SK-N-SH (cell line): Measurements from ENCODE around the gene BFSP2. TPM values are rescaled to one million over a fixed set of nuclear protein-coding genes. Genes with fewer than 3 reads are reported as not detected.

Experiments used
- CTCF ChIA-PET: fragments of 300-600, 350-600 bp; formaldehyde crosslinking; extraction: SDS; loops from one replicate; lab custom pipeline; 2021; lab: Yijun Ruan, JAX
- POLR2A ChIA-PET: fragments of 350-600 bp; sonication (Branson Sonifier 250); formaldehyde crosslinking; extraction: SDS; loops from one replicate; lab custom pipeline; 2020; ENCODE audit warnings: antibody characterized with exemption, inconsistent platforms; lab: Yijun Ruan, JAX
- DNase-seq: peaks from one replicate; pipeline ENCODE4 v3.0.0; 2012
- H2AFZ ChIP-seq: fragments of 200-600 bp; sonication (generic); 2 replicates; pipeline ENCODE4 v1.8.1; 2016; ENCODE audit warnings: antibody characterized with exemption, mild to moderate bottlenecking, low read depth
- H3F3A ChIP-seq: fragments of 200-600 bp; sonication (generic); replicated peaks from 2 replicates; pipeline ENCODE3; 2016; ENCODE audit warnings: antibody characterized with exemption, mild to moderate bottlenecking; ENCODE audit not compliant: insufficient read depth
- H3K27ac ChIP-seq, 2 experiments: fragments of 200-500 bp in 1 of 2; fragments of 200-600 bp in 1 of 2; sonication (Bioruptor generic) in 1 of 2; sonication (generic), shearing (Covaris generic) in 1 of 2; 2 replicates each; pipeline versions ENCODE4 v1.5.1 to v1.6.1; 2014 to 2016; ENCODE audit warnings: low read depth in 2 of 2, inconsistent platforms in 1 of 2, low read length in 1 of 2, mild to moderate bottlenecking in 1 of 2, mixed read lengths in 1 of 2
- H3K27me3 ChIP-seq: fragments of 200-600 bp; sonication (generic), shearing (Covaris generic); 2 replicates; pipeline ENCODE4 v1.6.1; 2016; ENCODE audit warnings: mixed run types; ENCODE audit not compliant: insufficient read depth
- H3K36me3 ChIP-seq, 2 experiments: fragments of 200-500 bp in 1 of 2; fragments of 200-600 bp in 1 of 2; sonication (Bioruptor generic) in 1 of 2; sonication (generic) in 1 of 2; replicated peaks in 1 of 2; 2 replicates each; pipeline versions ENCODE3 to v1.5.1; 2014 to 2016; ENCODE audit warnings: low read length in 1 of 2, mild to moderate bottlenecking in 1 of 2; ENCODE audit not compliant: insufficient read depth in 2 of 2, control insufficient read depth in 1 of 2
- H3K4me1 ChIP-seq, 2 experiments: fragments of 200-500 bp in 1 of 2; fragments of 200-600 bp in 1 of 2; sonication (Bioruptor generic) in 1 of 2; sonication (generic), shearing (Covaris generic) in 1 of 2; 2 replicates each; pipeline versions ENCODE4 v1.5.1 to v1.6.1; 2014 to 2016; ENCODE audit warnings: low read depth in 1 of 2, low read length in 1 of 2, mixed run types in 1 of 2; ENCODE audit not compliant: insufficient read depth in 2 of 2, control insufficient read depth in 1 of 2
- H3K4me2 ChIP-seq: fragments of 200-600 bp; sonication (generic), shearing (Covaris generic); 2 replicates; pipeline ENCODE4 v1.6.1; 2017; ENCODE audit warnings: mixed run types
- H3K4me3 ChIP-seq, 2 experiments: fragments of 200-500 bp in 1 of 2; fragments of 200-600 bp in 1 of 2; sonication (Bioruptor generic) in 1 of 2; sonication (generic), shearing (Covaris generic) in 1 of 2; 2 replicates each; pipeline versions ENCODE4 v1.5.1 to v1.8.1; 2014 to 2016; ENCODE audit warnings: low read depth in 2 of 2, inconsistent platforms in 1 of 2, low read length in 1 of 2, mild to moderate bottlenecking in 1 of 2, mixed read lengths in 1 of 2, moderate library complexity in 1 of 2
- H3K79me2 ChIP-seq: fragments of 200-600 bp; sonication (generic); 2 replicates; pipeline ENCODE4 v1.8.1; 2017; ENCODE audit warnings: mild to moderate bottlenecking; ENCODE audit not compliant: insufficient read depth
- H3K9ac ChIP-seq: fragments of 200-600 bp; sonication (generic); 2 replicates; pipeline ENCODE4 v1.6.1; 2017; ENCODE audit warnings: mixed run types
- H3K9me2 ChIP-seq: fragments of 200-600 bp; sonication (generic); 2 replicates; pipeline ENCODE4 v1.6.1; 2017; ENCODE audit warnings: mixed run types
- H3K9me3 ChIP-seq: fragments of 200-600 bp; sonication (generic); 2 replicates; pipeline ENCODE4 v1.6.1; 2017; ENCODE audit warnings: mixed run types, mild to moderate bottlenecking, moderate library complexity
- H4K20me1 ChIP-seq: fragments of 200-600 bp; sonication (generic); 2 replicates; pipeline ENCODE4 v1.6.1; 2017; ENCODE audit warnings: mild to moderate bottlenecking, mixed run types; ENCODE audit not compliant: insufficient read depth
- CHD2 ChIP-seq: fragments of 150-350 bp; IDR thresholded peaks from 2 replicates; pipeline ENCODE4 v1.6.1; 2018; ENCODE audit warnings: low read length; ENCODE audit not compliant: partially characterized antibody
- FOSL2 ChIP-seq: IDR thresholded peaks from 2 replicates; pipeline ENCODE4 v1.4.0; 2012; ENCODE audit warnings: low read depth, mild to moderate bottlenecking, moderate library complexity, borderline replicate concordance
- GATA2 ChIP-seq: sonication (generic); formaldehyde crosslinking; IDR thresholded peaks from 2 replicates; pipeline ENCODE4 v1.5.0; 2020; ENCODE audit warnings: mild to moderate bottlenecking, missing genetic modification reagents
- NFIC ChIP-seq: IDR thresholded peaks from 2 replicates; pipeline ENCODE4 v1.4.0; 2012; ENCODE audit warnings: borderline replicate concordance
- RCOR1 ChIP-seq: fragments of 150-350 bp; IDR thresholded peaks from 2 replicates; pipeline ENCODE4 v1.6.1; 2017; ENCODE audit warnings: antibody characterized with exemption, low read length
- RFX5 ChIP-seq: IDR thresholded peaks from 2 replicates; pipeline ENCODE4 v1.6.1; 2012; ENCODE audit warnings: mild to moderate bottlenecking, improper control_type of control experiment, low read length
- SIN3A ChIP-seq: IDR thresholded peaks from 2 replicates; pipeline ENCODE4 v1.6.1; 2012; ENCODE audit warnings: low read depth, mild to moderate bottlenecking, low read length, moderate library complexity, borderline replicate concordance
- SMC3 ChIP-seq: IDR thresholded peaks from 2 replicates; pipeline ENCODE4 v1.6.1; 2012; ENCODE audit warnings: low read depth, low read length, improper control_type of control experiment
- TAF1 ChIP-seq: IDR thresholded peaks from 2 replicates; pipeline ENCODE4 v1.6.1; 2012; ENCODE audit warnings: low read depth, mild to moderate bottlenecking, low read length, moderate library complexity, borderline replicate concordance
- YY1 ChIP-seq: IDR thresholded peaks from 2 replicates; pipeline ENCODE4 v1.4.0; 2012; ENCODE audit warnings: low read depth, mild to moderate bottlenecking
- WGBS: methylation state at CpG from one replicate; pipeline ENCODE4 v1.1.6; 2017; ENCODE audit warnings: low lambda C conversion rate; 5-methylcytosine and 5-hydroxymethylcytosine counted together
- polyA plus RNA-seq, 3 experiments: library from polyadenylated mRNA; depleted of rRNA; stranded (reverse); fragments of >200 nt; gene quantifications; 2 replicates each; pipeline ENCODE4 v1.2.3, GENCODE V29; 2012
- TF ChIP-seq, protein P1 (sequence below): IDR thresholded peaks from 2 replicates; pipeline ENCODE4 v1.4.0; 2012; ENCODE audit warnings: low read depth
- TF ChIP-seq, protein P2 (sequence below): IDR thresholded peaks from 2 replicates; pipeline ENCODE4; 2012
- TF ChIP-seq, protein P3 (sequence below): IDR thresholded peaks from 2 replicates; pipeline ENCODE4 v1.4.0; 2012; ENCODE audit warnings: low read depth, borderline replicate concordance
- TF ChIP-seq, protein P4 (sequence below): fragments of 200-600 bp; sonication (generic); IDR thresholded peaks from 2 replicates; pipeline ENCODE4 v1.6.1; 2017; ENCODE audit warnings: antibody characterized with exemption, mild to moderate bottlenecking, moderate library complexity

Gene BFSP2
- polyA plus RNA-seq, 1 of the 3 experiments (the other 2 are of a cell fraction) = not detected

DNA sequence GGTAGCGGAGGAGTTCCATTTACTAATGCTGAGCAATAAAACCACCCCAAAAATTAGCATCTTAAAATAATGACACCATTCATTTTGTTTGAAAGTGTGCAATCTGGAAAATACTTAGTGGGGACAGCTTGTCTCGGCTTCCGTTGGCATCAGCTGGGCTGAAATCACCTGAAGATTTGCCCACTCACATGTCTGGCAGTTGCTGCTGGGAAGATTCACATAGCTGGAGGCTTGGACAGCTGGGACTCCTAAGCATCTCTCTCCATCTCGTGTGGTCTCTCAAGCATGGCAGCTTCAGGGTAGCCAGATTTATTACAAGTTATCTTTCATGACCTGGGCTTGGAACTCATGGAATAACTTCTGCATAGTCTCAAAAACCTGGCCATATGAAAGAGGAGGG lies 38.4 kb upstream of the BFSP2 start:
- Histone ChIP-seq H3K9me3 (no peaks in the 10 kb centered on the region), H3K4me3 (no peak overlapping the region), H3K4me2 (no peak overlapping the region), H3F3A (no peaks in the 10 kb centered on the region), H4K20me1 (no peaks in the 10 kb centered on the region), H3K4me1 (peaks cover 0 to 15% of the 10 kb centered on the region in 2 experiments; a peak in 2 of 4 replicates), H2AFZ (no peak overlapping the region), H3K79me2 (no peaks in the 10 kb centered on the region), H3K36me3 (no peaks in the 10 kb centered on the region), H3K27ac (no peak overlapping the region), H3K9ac (no peak overlapping the region), H3K9me2 (no peaks in the 10 kb centered on the region), H3K27me3 (no peaks in the 10 kb centered on the region)
- 88% methylated on average over 2 of the region's 4 CpGs for WGBS
- DNase-seq = no peak
- ChIA-PET POLR2A (no interaction called here), CTCF (interaction anchor here (1.2 to 1.7 kb wide), 4 partner anchors 9 to 321 kb away, joined by 3 to 5 read pairs (median 4); no protein-coding TSS in a partner anchor)
- TF ChIP-seq, protein P1, sequence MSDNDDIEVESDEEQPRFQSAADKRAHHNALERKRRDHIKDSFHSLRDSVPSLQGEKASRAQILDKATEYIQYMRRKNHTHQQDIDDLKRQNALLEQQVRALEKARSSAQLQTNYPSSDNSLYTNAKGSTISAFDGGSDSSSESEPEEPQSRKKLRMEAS = no peak
- TF ChIP-seq TAF1 = no peak
- no peak for TF ChIP-seq GATA2 (CRISPR knock-in tag)
- no peak for TF ChIP-seq RFX5
- no peak for TF ChIP-seq SMC3
- TF ChIP-seq RCOR1 = no peak
- TF ChIP-seq, protein P2, sequence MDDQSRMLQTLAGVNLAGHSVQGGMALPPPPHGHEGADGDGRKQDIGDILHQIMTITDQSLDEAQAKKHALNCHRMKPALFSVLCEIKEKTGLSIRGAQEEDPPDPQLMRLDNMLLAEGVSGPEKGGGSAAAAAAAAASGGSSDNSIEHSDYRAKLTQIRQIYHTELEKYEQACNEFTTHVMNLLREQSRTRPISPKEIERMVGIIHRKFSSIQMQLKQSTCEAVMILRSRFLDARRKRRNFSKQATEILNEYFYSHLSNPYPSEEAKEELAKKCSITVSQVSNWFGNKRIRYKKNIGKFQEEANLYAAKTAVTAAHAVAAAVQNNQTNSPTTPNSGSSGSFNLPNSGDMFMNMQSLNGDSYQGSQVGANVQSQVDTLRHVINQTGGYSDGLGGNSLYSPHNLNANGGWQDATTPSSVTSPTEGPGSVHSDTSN = no peak
- TF ChIP-seq YY1 = no peak

DNA sequence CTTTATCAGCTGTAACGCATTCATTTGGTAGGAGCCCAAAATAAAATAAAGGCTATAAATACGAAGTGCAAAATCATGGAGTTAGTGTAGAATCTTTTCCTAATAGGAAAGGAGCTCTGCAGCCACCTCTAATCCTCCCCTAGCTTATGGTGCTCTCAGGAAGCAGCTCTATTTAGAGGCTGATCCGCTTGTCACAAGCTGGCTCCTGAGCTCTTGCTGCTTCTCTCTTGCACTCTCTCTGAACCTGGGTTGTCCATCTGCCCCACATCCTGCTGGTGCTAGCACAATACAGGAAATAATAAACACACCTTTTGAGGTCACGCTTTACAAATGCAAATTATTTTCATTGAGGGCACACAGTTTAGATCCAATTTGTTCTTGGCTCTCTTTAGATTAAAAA lies 37.3 kb upstream of the BFSP2 start:
- DNase-seq = no peak
- Histone ChIP-seq H2AFZ (no peak overlapping the region), H4K20me1 (no peaks in the 10 kb centered on the region), H3K27ac (no peak overlapping the region), H3K9me2 (no peaks in the 10 kb centered on the region), H3K4me2 (no peak overlapping the region), H3K27me3 (no peaks in the 10 kb centered on the region), H3K36me3 (no peaks in the 10 kb centered on the region), H3K9ac (no peak overlapping the region), H3K9me3 (no peaks in the 10 kb centered on the region), H3F3A (no peaks in the 10 kb centered on the region), H3K4me1 (peaks cover 0 to 16% of the 10 kb centered on the region in 2 experiments; a peak in 2 of 4 replicates), H3K4me3 (no peak overlapping the region), H3K79me2 (no peaks in the 10 kb centered on the region)
- CTCF ChIA-PET = interaction anchor here (1.5 kb wide), 1 partner anchor 14 kb away, joined by 4 read pairs; no protein-coding TSS in a partner anchor
- 86% methylated on average over 4 of the region's 4 CpGs for WGBS
- POLR2A ChIA-PET = no interaction called here
- TF ChIP-seq CHD2 (no peak), SIN3A (no peak), RCOR1 (no peak)

DNA sequence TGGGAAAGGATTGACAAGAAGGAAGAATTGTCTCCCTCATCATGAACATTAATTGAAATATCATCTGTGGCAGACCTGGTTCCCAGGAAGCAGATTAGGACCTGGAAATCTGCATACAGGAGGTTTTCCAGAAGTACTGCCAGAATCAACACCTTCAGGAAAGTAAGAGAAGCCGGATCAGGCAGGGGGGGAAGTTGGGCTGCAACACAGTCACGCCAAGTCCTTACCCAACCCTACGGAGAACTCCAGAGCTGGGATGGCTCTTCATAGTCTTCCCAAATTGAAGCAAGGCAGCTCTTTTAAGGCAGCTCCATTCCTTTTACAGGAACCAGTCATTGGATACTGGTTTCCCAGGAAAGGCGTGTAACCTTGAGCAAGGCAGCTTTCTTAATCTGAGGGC lies 35.2 kb upstream of the BFSP2 start:
- Histone ChIP-seq H3K27me3 (no peaks in the 10 kb centered on the region), H3K4me1 (peaks cover 0 to 19% of the 10 kb centered on the region in 2 experiments; a peak in 2 of 4 replicates), H3K36me3 (no peaks in the 10 kb centered on the region), H3F3A (no peaks in the 10 kb centered on the region), H3K9ac (no peak overlapping the region), H3K4me3 (no peak overlapping the region), H3K4me2 (no peak overlapping the region), H4K20me1 (no peaks in the 10 kb centered on the region), H3K9me3 (no peaks in the 10 kb centered on the region), H3K27ac (no peak overlapping the region), H3K9me2 (no peaks in the 10 kb centered on the region), H2AFZ (no peak overlapping the region), H3K79me2 (no peaks in the 10 kb centered on the region)
- ChIA-PET CTCF (interaction anchor here (1.1 to 2.0 kb wide), 2 partner anchors 22 to 323 kb away, joined by 3 to 9 read pairs; no protein-coding TSS in a partner anchor), POLR2A (no interaction called here)
- no peak for DNase-seq
- TF ChIP-seq TAF1 (no peak), NFIC (no peak), YY1 (no peak), FOSL2 (no peak), RCOR1 (no peak)
- TF ChIP-seq, protein P3, sequence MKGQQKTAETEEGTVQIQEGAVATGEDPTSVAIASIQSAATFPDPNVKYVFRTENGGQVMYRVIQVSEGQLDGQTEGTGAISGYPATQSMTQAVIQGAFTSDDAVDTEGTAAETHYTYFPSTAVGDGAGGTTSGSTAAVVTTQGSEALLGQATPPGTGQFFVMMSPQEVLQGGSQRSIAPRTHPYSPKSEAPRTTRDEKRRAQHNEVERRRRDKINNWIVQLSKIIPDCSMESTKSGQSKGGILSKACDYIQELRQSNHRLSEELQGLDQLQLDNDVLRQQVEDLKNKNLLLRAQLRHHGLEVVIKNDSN = no peak
- TF ChIP-seq, protein P4, sequence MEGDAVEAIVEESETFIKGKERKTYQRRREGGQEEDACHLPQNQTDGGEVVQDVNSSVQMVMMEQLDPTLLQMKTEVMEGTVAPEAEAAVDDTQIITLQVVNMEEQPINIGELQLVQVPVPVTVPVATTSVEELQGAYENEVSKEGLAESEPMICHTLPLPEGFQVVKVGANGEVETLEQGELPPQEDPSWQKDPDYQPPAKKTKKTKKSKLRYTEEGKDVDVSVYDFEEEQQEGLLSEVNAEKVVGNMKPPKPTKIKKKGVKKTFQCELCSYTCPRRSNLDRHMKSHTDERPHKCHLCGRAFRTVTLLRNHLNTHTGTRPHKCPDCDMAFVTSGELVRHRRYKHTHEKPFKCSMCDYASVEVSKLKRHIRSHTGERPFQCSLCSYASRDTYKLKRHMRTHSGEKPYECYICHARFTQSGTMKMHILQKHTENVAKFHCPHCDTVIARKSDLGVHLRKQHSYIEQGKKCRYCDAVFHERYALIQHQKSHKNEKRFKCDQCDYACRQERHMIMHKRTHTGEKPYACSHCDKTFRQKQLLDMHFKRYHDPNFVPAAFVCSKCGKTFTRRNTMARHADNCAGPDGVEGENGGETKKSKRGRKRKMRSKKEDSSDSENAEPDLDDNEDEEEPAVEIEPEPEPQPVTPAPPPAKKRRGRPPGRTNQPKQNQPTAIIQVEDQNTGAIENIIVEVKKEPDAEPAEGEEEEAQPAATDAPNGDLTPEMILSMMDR = no peak
- WGBS = 77% methylated on average over 2 of the region's 4 CpGs
